Right kidney (tissue), 1 donor: Measurements from ENCODE around the gene OCIAD2.
"Not testable (repeated sequence)": the region's sequence is repeated elsewhere in the genome, so short reads cannot be mapped to it uniquely, and the experiment has no call there.

Source experiments
- DNase-seq: peaks from one replicate; pipeline ENCODE4 v3.0.0-alpha.2; 2016

The OCIAD2 gene

DNA sequence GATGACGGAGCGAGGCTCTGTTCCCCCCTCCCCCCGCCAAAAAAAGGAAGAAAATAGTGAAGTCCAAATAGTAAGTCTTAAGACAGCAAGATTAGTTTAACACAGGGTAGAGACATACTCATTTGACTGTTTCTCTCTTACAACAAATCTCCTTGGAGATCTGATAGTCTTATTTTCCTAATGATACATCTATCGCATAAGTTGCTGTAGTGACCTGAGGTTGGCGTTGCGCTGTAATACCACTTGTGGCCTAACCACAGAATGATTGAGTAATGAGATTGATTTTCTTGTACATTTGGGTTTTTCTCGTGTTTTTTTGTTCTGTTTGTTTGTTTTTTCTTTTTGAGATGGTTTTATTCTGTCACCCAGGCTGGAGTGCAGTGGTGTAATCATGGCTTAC is 48.4 kb downstream of the OCIAD2 start:
- no peak for DNase-seq

DNA sequence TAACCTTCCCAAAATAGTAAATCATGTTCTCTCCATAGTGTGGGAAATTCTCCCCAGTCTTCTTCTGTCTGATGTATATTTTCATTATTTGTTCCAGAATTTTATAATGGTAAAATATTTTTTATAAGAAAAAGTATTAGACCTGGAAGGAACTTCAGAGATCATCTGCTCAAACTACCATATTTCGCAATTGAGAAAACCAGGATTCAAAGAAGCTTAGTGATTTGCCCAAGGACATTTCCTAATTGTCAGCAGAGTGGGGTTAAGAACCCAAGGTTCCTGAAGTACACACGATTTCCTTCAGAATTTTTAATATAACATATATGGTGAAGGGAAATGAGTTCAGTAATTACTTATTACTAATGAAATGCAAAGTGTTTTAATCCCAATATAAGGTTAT is 51.6 kb downstream of the OCIAD2 start:
- DNase-seq: no peak

DNA sequence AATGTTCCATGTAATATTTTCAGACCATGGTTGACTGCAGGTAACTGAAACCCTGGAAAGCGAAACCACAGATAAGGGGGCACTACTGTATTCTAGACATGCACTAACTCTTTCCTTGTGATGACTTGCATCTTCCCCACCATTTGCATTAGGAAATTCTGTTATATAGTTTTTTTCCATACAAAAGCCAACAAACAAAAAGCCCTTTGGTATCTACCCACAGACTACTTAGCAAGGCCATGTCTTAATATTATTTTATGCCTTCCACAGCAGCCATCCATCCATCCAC is 52.2 kb downstream of the OCIAD2 start:
- DNase-seq: no peak

- DNase-seq: no peak
Measured at GRCh38 chr4:48853604-48854394, 52.8 kb downstream of the OCIAD2 start.

- DNase-seq: no peak
Measured at GRCh38 chr4:48851651-48852050, 54.9 kb downstream of the OCIAD2 start.

DNA sequence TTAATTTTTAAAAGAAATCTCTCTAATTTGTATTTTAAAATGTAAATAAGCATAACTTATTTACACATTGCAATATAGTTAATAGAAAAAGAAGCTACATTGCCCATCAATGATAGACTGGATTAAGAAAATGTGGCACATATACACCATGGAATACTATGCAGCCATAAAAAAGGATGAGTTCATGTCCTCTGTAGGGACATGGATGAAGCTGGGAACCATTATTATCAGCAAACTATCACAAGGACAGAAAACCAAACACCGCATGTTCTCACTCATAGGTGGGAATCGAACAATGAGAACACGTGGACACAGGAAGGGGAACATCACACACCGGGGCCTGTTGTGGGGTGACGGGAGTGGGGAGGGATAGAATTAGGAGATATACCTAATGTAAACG is 57.8 kb downstream of the OCIAD2 start:
- DNase-seq: not testable (repeated sequence)

DNA sequence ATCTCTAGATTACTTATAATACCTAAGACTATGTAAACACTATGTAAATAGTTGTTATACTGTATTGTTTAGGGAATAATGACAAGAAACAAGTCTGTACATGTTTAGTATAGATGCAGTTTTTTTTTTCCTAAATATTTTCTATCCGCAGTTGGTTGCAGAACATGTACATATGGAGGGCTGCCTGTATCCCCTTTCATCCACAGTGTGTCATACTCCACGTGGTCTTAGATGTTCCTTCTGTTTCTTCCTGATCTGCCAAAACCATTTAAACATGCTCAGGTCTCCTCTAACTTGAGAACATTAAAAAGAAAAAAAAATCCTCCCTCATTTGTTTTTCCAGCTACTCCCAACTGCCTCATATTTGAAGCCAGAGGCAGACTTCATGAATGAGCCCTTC is 61.7 kb downstream of the OCIAD2 start:
- no peak for DNase-seq

GRCh38 chr4:48841045-48841827 is 65.3 kb downstream of the OCIAD2 start:
- DNase-seq: no peak

DNA sequence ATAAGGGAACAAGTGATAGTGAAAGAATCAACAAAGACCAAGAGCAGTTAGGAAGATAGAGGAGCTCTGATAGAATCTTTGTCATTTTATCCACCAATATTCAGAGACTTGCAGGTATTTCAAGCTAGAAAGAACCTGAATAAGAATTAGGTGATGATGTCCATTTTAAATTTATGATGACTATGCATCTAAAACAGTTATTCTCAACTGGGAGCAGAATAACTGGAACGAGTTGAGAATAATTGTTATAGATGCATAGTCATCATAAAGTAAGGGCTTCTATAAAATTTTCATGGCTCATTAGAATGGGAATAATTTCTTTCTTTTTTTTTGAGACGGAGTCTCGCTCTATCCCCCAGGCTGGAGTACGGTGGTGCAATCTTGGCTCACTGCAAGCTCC is 69.9 kb downstream of the OCIAD2 start:
- DNase-seq: no peak
